H9 (cell line): ENCODE measurements around the gene DNAH11. TPM values are rescaled to one million over a fixed set of nuclear protein-coding genes. Genes with fewer than 3 reads are reported as not detected.

ENCODE experiments used
- DNase-seq: peaks from one replicate; pipeline ENCODE4 v3.0.0-alpha.2; 2017
- H2AFZ ChIP-seq: one replicate; pipeline ENCODE4 v1.6.1; 2013; ENCODE audit warnings: mild to moderate bottlenecking, low read length, control low read depth, moderate library complexity
- H2AK5ac ChIP-seq: 2 replicates; pipeline ENCODE4 v1.6.1; 2013; ENCODE audit warnings: low read length, control low read depth, mixed read lengths; ENCODE audit not compliant: insufficient read length
- H2BK120ac ChIP-seq: one replicate; pipeline ENCODE4 v1.6.1; 2013; ENCODE audit warnings: low read depth, mild to moderate bottlenecking, low read length, control low read depth, inconsistent platforms; ENCODE audit not compliant: poor library complexity, severe bottlenecking
- H2BK12ac ChIP-seq: 2 replicates; pipeline ENCODE4 v1.6.1; 2013; ENCODE audit warnings: low read length, control low read depth, mixed read lengths, low read depth; ENCODE audit not compliant: insufficient read length
- H2BK15ac ChIP-seq: 2 replicates; pipeline ENCODE4 v1.6.1; 2013; ENCODE audit warnings: low read depth, low read length, control low read depth
- H2BK20ac ChIP-seq: one replicate; pipeline ENCODE4 v1.6.1; 2013; ENCODE audit warnings: low read depth, mild to moderate bottlenecking, low read length, control low read depth, inconsistent platforms; ENCODE audit not compliant: poor library complexity, severe bottlenecking
- H2BK5ac ChIP-seq: 2 replicates; pipeline ENCODE4 v1.6.1; 2013; ENCODE audit warnings: low read length, control low read depth, mixed read lengths; ENCODE audit not compliant: insufficient read length
- H3K14ac ChIP-seq: 2 replicates; pipeline ENCODE4 v1.6.1; 2013; ENCODE audit warnings: low read length, control low read depth; ENCODE audit not compliant: insufficient read depth
- H3K18ac ChIP-seq: 2 replicates; pipeline ENCODE4 v1.6.1; 2013; ENCODE audit warnings: low read depth, mild to moderate bottlenecking, mixed read lengths, low read length, control low read depth; ENCODE audit not compliant: insufficient read length
- H3K23ac ChIP-seq: 2 replicates; pipeline ENCODE4 v1.6.1; 2013; ENCODE audit warnings: low read length, control low read depth, mixed read lengths, low read depth; ENCODE audit not compliant: insufficient read length
- H3K23me2 ChIP-seq: 2 replicates; pipeline ENCODE4 v1.6.1; 2013; ENCODE audit warnings: low read depth, mild to moderate bottlenecking, mixed read lengths, low read length, control low read depth; ENCODE audit not compliant: insufficient read length, poor library complexity, severe bottlenecking
- H3K27ac ChIP-seq: 2 replicates; pipeline ENCODE4 v1.5.1; 2013; ENCODE audit warnings: low read length, control low read depth, mixed read lengths, low read depth; ENCODE audit not compliant: insufficient read length
- H3K27me3 ChIP-seq: 2 replicates; pipeline ENCODE4 v1.6.1; 2013; ENCODE audit warnings: low read length, control low read depth, inconsistent platforms; ENCODE audit not compliant: insufficient read depth
- H3K4ac ChIP-seq: 2 replicates; pipeline ENCODE4 v1.6.1; 2013; ENCODE audit warnings: low read depth, mild to moderate bottlenecking, control low read depth, inconsistent platforms, low read length, moderate library complexity
- H3K4me1 ChIP-seq: 2 replicates; pipeline ENCODE4 v1.6.1; 2013; ENCODE audit warnings: low read length, control low read depth, inconsistent platforms; ENCODE audit not compliant: insufficient read depth
- H3K4me2 ChIP-seq: 2 replicates; pipeline ENCODE4 v1.6.1; 2013; ENCODE audit warnings: low read length, control low read depth, mixed read lengths; ENCODE audit not compliant: insufficient read length, insufficient read depth
- H3K56ac ChIP-seq: 2 replicates; pipeline ENCODE4 v1.6.1; 2013; ENCODE audit warnings: low read depth, mild to moderate bottlenecking, mixed read lengths, low read length, control low read depth; ENCODE audit not compliant: insufficient read length
- H3K79me1 ChIP-seq: 2 replicates; pipeline ENCODE4 v1.6.1; 2013; ENCODE audit warnings: low read depth, mild to moderate bottlenecking, moderate library complexity, low read length, control low read depth, inconsistent platforms; ENCODE audit not compliant: insufficient read depth, poor library complexity, severe bottlenecking
- H3K79me2 ChIP-seq: 2 replicates; pipeline ENCODE4 v1.6.1; 2013; ENCODE audit warnings: low read length, control low read depth, inconsistent platforms; ENCODE audit not compliant: insufficient read depth
- H3K9ac ChIP-seq: 2 replicates; pipeline ENCODE4 v1.6.1; 2013; ENCODE audit warnings: low read length, control low read depth, mixed read lengths; ENCODE audit not compliant: insufficient read length; ENCODE audit errors: extremely low read depth
- H3K9me3 ChIP-seq: one replicate; pipeline ENCODE4 v1.6.1; 2013; ENCODE audit warnings: low read depth, low read length, inconsistent platforms; ENCODE audit not compliant: control insufficient read depth
- H3T11ph ChIP-seq: one replicate; pipeline ENCODE4 v1.6.1; 2013; ENCODE audit warnings: mild to moderate bottlenecking, low read length, control low read depth, inconsistent platforms
- H4K20me1 ChIP-seq: one replicate; pipeline ENCODE4 v1.6.1; 2013; ENCODE audit not compliant: control insufficient read depth, insufficient read length, insufficient read depth
- H4K5ac ChIP-seq: 2 replicates; pipeline ENCODE4 v1.6.1; 2013; ENCODE audit warnings: low read depth, mild to moderate bottlenecking, mixed read lengths, low read length, control low read depth; ENCODE audit not compliant: insufficient read length
- H4K8ac ChIP-seq: replicated peaks from 2 replicates; pipeline ENCODE4 v1.6.1; 2013; ENCODE audit warnings: low read length, control low read depth, mixed read lengths, low read depth; ENCODE audit not compliant: insufficient read length
- H4K91ac ChIP-seq: 2 replicates; pipeline ENCODE4 v1.6.1; 2013; ENCODE audit warnings: low read depth, mild to moderate bottlenecking, moderate library complexity, mixed read lengths, low read length, control low read depth; ENCODE audit not compliant: insufficient read length
- H3K27ac Mint-ChIP-seq, 3 experiments: 2 replicates in 2 of 3; 3 replicates in 1 of 3; pipeline ENCODE4 v1.8.0; 2020 to 2021; ENCODE audit warnings: mixed read lengths in 3 of 3, mild to moderate bottlenecking in 1 of 3, moderate library complexity in 1 of 3
- H3K27me3 Mint-ChIP-seq: 2 replicates; pipeline ENCODE4 v1.8.0; 2021; ENCODE audit warnings: low read depth, mild to moderate bottlenecking, moderate library complexity, mixed read lengths
- H3K36me3 Mint-ChIP-seq, 3 experiments: 2 replicates in 2 of 3; 3 replicates in 1 of 3; pipeline ENCODE4 v1.8.0; 2020 to 2021; ENCODE audit warnings: low read depth in 3 of 3, mixed read lengths in 3 of 3; ENCODE audit not compliant: insufficient read depth in 1 of 3
- H3K4me1 Mint-ChIP-seq, 2 experiments: 2 replicates each; pipeline ENCODE4 v1.8.0; 2020; ENCODE audit warnings: mixed read lengths in 2 of 2
- H3K4me3 Mint-ChIP-seq, 2 experiments: 2 replicates in 1 of 2; 3 replicates in 1 of 2; pipeline ENCODE4 v1.8.0; 2020 to 2021; ENCODE audit warnings: mild to moderate bottlenecking in 2 of 2, mixed read lengths in 2 of 2, moderate library complexity in 1 of 2
- H3K9me3 Mint-ChIP-seq, 2 experiments: 2 replicates in 1 of 2; 3 replicates in 1 of 2; pipeline ENCODE4 v1.8.0; 2020; ENCODE audit warnings: mild to moderate bottlenecking in 2 of 2, mixed read lengths in 2 of 2, moderate library complexity in 1 of 2
- CTCF ChIP-seq: fragments of 200-600 bp; sonication (generic); conservative IDR thresholded peaks from 3 replicates; pipeline ENCODE4 v1.8.0; 2021; ENCODE audit warnings: antibody characterized with exemption, mild to moderate bottlenecking
- WGBS: extraction: QIAGEN DNeasy Blood & Tissue Kit; methylation state at CpG from one replicate; pipeline ENCODE4 v1.1.7; 2013; ENCODE audit warnings: missing lambda C conversion rate, low lambda C conversion rate, mixed read lengths; ENCODE audit not compliant: insufficient read length; ENCODE audit errors: extremely low coverage; 5-methylcytosine and 5-hydroxymethylcytosine counted together
- total RNA-seq: library from RNA; stranded (reverse); gene quantifications from 2 replicates; pipeline ENCODE4 v1.2.1, GENCODE V29; 2021

The DNAH11 gene
- total RNA-seq, 1 experiment from 2014 or later = 2.5 TPM

- H3K23me2 ChIP-seq = no peaks in the 10 kb centered on the region
- H3K9ac ChIP-seq = no peak overlapping the region
- H2BK12ac ChIP-seq = no peak overlapping the region
- H3T11ph ChIP-seq = no peak overlapping the region
- H4K91ac ChIP-seq = no peak overlapping the region
- H3K56ac ChIP-seq = no peak overlapping the region
- H4K8ac ChIP-seq = no peak overlapping the region
- Mint-ChIP-seq H3K27ac (no peak overlapping the region), H3K9me3 (peaks cover 18 to 28% of the 10 kb centered on the region in 2 experiments), H3K4me1 (no peaks in the 10 kb centered on the region), H3K4me3 (no peak overlapping the region), H3K36me3 (peaks cover 10 to 20% (median 15%) of the 10 kb centered on the region in 3 experiments; a peak in 6 of 7 replicates), H3K27me3 (no peaks in the 10 kb centered on the region)
- no peak overlapping the region for H2BK20ac ChIP-seq
- no peak for TF ChIP-seq CTCF
- DNase-seq = no peak
- whole genome bisulfite sequencing = no CpG with 5 or more reads among the region's 1 CpG
- H3K27ac ChIP-seq = no peak overlapping the region
- H4K5ac ChIP-seq = no peak overlapping the region
- no peaks in the 10 kb centered on the region for H3K79me2 ChIP-seq
- H2BK5ac ChIP-seq = no peak overlapping the region
- H3K4me2 ChIP-seq = no peak overlapping the region
- no peak overlapping the region for H2AFZ ChIP-seq
- H3K79me1 ChIP-seq = no peaks in the 10 kb centered on the region
- no peak overlapping the region for H3K14ac ChIP-seq
- H2BK15ac ChIP-seq = no peak overlapping the region
- no peak overlapping the region for H2AK5ac ChIP-seq
- H3K27me3 ChIP-seq = no peaks in the 10 kb centered on the region
- H3K4me1 ChIP-seq = no peaks in the 10 kb centered on the region
- H3K4ac ChIP-seq = no peak overlapping the region
- no peak overlapping the region for H2BK120ac ChIP-seq
- H4K20me1 ChIP-seq = no peaks in the 10 kb centered on the region
- no peak overlapping the region for H3K23ac ChIP-seq
- peaks cover 6% of the 10 kb centered on the region for H3K9me3 ChIP-seq
- no peak overlapping the region for H3K18ac ChIP-seq
Observed at GRCh38 chr7:21524680-21525079, 18.2 kb upstream of the DNAH11 start.
